Measurements from ENCODE around the gene SRD5A2.

SRD5A2 gene

GRCh38 chr2:31568585-31569201, 12.0 kb downstream of the SRD5A2 start:
- Histone ChIP-seq H3K4me1 (ENCODE audit: low read length) (no peaks in the 10 kb centered on the region), H3K9me3 (ENCODE audit: insufficient read depth, low read length) (no peaks in the 10 kb centered on the region), H2AFZ (ENCODE audit: low read depth, low read length) (no peak overlapping the region), H3K27me3 (ENCODE audit: low read depth, low read length) (no peaks in the 10 kb centered on the region), H3K4me2 (ENCODE audit: low read length) (no peak overlapping the region), H3K27ac (ENCODE audit: low read length) (no peak overlapping the region), H3K4me3 (ENCODE audit: low read length) (no peak overlapping the region), H3K79me2 (ENCODE audit: low read length) (no peaks in the 10 kb centered on the region), H4K20me1 (ENCODE audit: insufficient read depth, low read length) (no peaks in the 10 kb centered on the region), H3K9ac (ENCODE audit: low read length) (no peak overlapping the region), H3K36me3 (replicated peaks; ENCODE audit: low read depth, low read length) (no peaks in the 10 kb centered on the region)
- TF ChIP-seq CTCF (IDR thresholded peaks at IDR 0.05; ENCODE audit: low read depth, low read length): no peak

- H3K9ac ChIP-seq (ENCODE audit: low read length): no peak overlapping the region
Observed at GRCh38 chr2:31567679-31568078, 13.1 kb downstream of the SRD5A2 start.

GRCh38 chr2:31563273-31563839, 17.4 kb downstream of the SRD5A2 start:
- Histone ChIP-seq H3K79me2 (ENCODE audit: low read length) (no peaks in the 10 kb centered on the region), H3K27ac (ENCODE audit: low read length) (no peak overlapping the region)

More at GRCh38 chr2:31567679-31568078, 13.1 kb downstream of the SRD5A2 start:
- H3K27ac ChIP-seq (ENCODE audit: low read length): no peak overlapping the region
- no peaks in the 10 kb centered on the region for H4K20me1 ChIP-seq (ENCODE audit: insufficient read depth, low read length)
- no peaks in the 10 kb centered on the region for H3K79me2 ChIP-seq (ENCODE audit: low read length)
- no peaks in the 10 kb centered on the region for H3K36me3 ChIP-seq (replicated peaks; ENCODE audit: low read depth, low read length)
- H3K27me3 ChIP-seq (ENCODE audit: low read depth, low read length): peaks cover 2% of the 10 kb centered on the region; the same call in 1 of the 2 replicates
- H2AFZ ChIP-seq (ENCODE audit: low read depth, low read length): no peak overlapping the region
- H3K9me3 ChIP-seq (ENCODE audit: insufficient read depth, low read length): no peaks in the 10 kb centered on the region
- TF ChIP-seq CTCF (IDR thresholded peaks at IDR 0.05; ENCODE audit: low read depth, low read length): no peak
- no peak for TF ChIP-seq EZH2phosphoT487 (IDR thresholded peaks at IDR 0.05; ENCODE audit: low read depth)
- no peak overlapping the region for H3K4me3 ChIP-seq (ENCODE audit: low read length)
- H3K4me1 ChIP-seq (ENCODE audit: low read length): no peaks in the 10 kb centered on the region
- H3K4me2 ChIP-seq (ENCODE audit: low read length): no peak overlapping the region

More at GRCh38 chr2:31563273-31563839, 17.4 kb downstream of the SRD5A2 start:
- TF ChIP-seq CTCF (IDR thresholded peaks at IDR 0.05; ENCODE audit: low read depth, low read length) (no peak), EZH2phosphoT487 (IDR thresholded peaks at IDR 0.05; ENCODE audit: low read depth) (no peak)
- no peak overlapping the region for H3K4me2 ChIP-seq (ENCODE audit: low read length)
- peaks cover 2% of the 10 kb centered on the region; the same call in 1 of the 2 replicates for H3K27me3 ChIP-seq (ENCODE audit: low read depth, low read length)
- no peak overlapping the region for H3K9ac ChIP-seq (ENCODE audit: low read length)
- no peak overlapping the region for H3K4me3 ChIP-seq (ENCODE audit: low read length)
- no peaks in the 10 kb centered on the region for H4K20me1 ChIP-seq (ENCODE audit: insufficient read depth, low read length)
- H3K9me3 ChIP-seq (ENCODE audit: insufficient read depth, low read length): no peaks in the 10 kb centered on the region
- no peaks in the 10 kb centered on the region for H3K36me3 ChIP-seq (replicated peaks; ENCODE audit: low read depth, low read length)
- H2AFZ ChIP-seq (ENCODE audit: low read depth, low read length): no peak overlapping the region
- no peaks in the 10 kb centered on the region for H3K4me1 ChIP-seq (ENCODE audit: low read length)

Data from OCI-LY3 (cell line).